Natural killer cell (primary cell): ENCODE data around the gene PLEKHH2. TPM values are rescaled to one million over a fixed set of nuclear protein-coding genes. Genes with fewer than 3 reads are reported as not detected.

Experiments
- ATAC-seq, 3 donors: fragments of 150-1000 bp in 2 of 3; fragments of 200-7000 bp in 1 of 3; cut with Tn5 transposase; 1 replicate in 1 of 3; 2 replicates in 2 of 3; pipeline ENCODE4 v1.10.0; 2021; ENCODE audit warnings: mild to moderate bottlenecking in 2 of 3, moderate library complexity in 2 of 3
- DNase-seq, 2 donors: peaks; one replicate each; pipeline versions ENCODE4 v3.0.0 to v3.0.0-alpha.2; 2013 to 2021; ENCODE audit warnings: mixed read lengths in 1 of 2
- H3K27ac ChIP-seq: one replicate; pipeline ENCODE4 v1.5.1; 2013; ENCODE audit warnings: mild to moderate bottlenecking, low read length
- H3K27me3 ChIP-seq: one replicate; pipeline ENCODE4 v1.6.1; 2013; ENCODE audit warnings: low read length; ENCODE audit not compliant: control insufficient read depth, insufficient read depth
- H3K36me3 ChIP-seq: one replicate; pipeline ENCODE4 v1.6.1; 2013; ENCODE audit warnings: low read length; ENCODE audit not compliant: control insufficient read depth, insufficient read depth
- H3K4me1 ChIP-seq: one replicate; pipeline ENCODE4 v1.6.1; 2013; ENCODE audit warnings: low read length; ENCODE audit not compliant: control insufficient read depth, insufficient read depth
- H3K4me3 ChIP-seq: one replicate; pipeline ENCODE4 v1.5.1; 2013; ENCODE audit warnings: low read length
- H3K9me3 ChIP-seq: one replicate; pipeline ENCODE4 v1.6.1; 2013; ENCODE audit warnings: low read length; ENCODE audit not compliant: control insufficient read depth, insufficient read depth
- H3K27ac Mint-ChIP-seq, 2 donors: one replicate each; pipeline ENCODE4 v1.8.0; 2022; ENCODE audit warnings: mild to moderate bottlenecking in 2 of 2, mixed read lengths in 2 of 2, moderate library complexity in 1 of 2
- H3K27me3 Mint-ChIP-seq, 2 donors: one replicate each; pipeline ENCODE4 v1.8.0; 2022; ENCODE audit warnings: low read depth in 2 of 2, mixed read lengths in 2 of 2
- H3K36me3 Mint-ChIP-seq: one replicate; pipeline ENCODE4 v1.8.0; 2022; ENCODE audit warnings: mixed read lengths
- H3K4me1 Mint-ChIP-seq, 2 donors: one replicate each; pipeline ENCODE4 v1.8.0; 2022; ENCODE audit warnings: mixed read lengths in 2 of 2
- H3K4me3 Mint-ChIP-seq: one replicate; pipeline ENCODE4 v1.8.0; 2022; ENCODE audit warnings: mild to moderate bottlenecking, moderate library complexity, mixed read lengths
- H3K9me3 Mint-ChIP-seq, 2 donors: one replicate each; pipeline ENCODE4 v1.8.0; 2022; ENCODE audit warnings: mixed read lengths in 2 of 2
- WGBS: methylation state at CpG from one replicate; pipeline ENCODE4 v1.1.7; 2013; ENCODE audit warnings: missing lambda C conversion rate; ENCODE audit not compliant: insufficient coverage; 5-methylcytosine and 5-hydroxymethylcytosine counted together
- intact Hi-C: fragments of 100-400 bp; cut with micrococcal nuclease; formaldehyde crosslinking; loops from one replicate; pipeline ENCODE4 v1.14.2; 2022
- total RNA-seq, 4 donors: library from RNA; stranded (reverse); fragments of 120-200 nt in 1 of 4; gene quantifications; one replicate each; pipeline versions ENCODE4 v1.2.3 to v1.2.4, GENCODE V29; 2013 to 2022
- TF ChIP-seq, protein P1 (sequence below): fragments of 200-600 bp; IDR thresholded peaks from one replicate; pipeline ENCODE4 v1.8.0; 2022; ENCODE audit warnings: antibody characterized with exemption

The PLEKHH2 gene
- total RNA-seq, 3 donors from 2014 or later (not counting 1 experiment from before 2014, with no cell fraction given): 0.07 to 0.28 (median 0.19) TPM

DNA sequence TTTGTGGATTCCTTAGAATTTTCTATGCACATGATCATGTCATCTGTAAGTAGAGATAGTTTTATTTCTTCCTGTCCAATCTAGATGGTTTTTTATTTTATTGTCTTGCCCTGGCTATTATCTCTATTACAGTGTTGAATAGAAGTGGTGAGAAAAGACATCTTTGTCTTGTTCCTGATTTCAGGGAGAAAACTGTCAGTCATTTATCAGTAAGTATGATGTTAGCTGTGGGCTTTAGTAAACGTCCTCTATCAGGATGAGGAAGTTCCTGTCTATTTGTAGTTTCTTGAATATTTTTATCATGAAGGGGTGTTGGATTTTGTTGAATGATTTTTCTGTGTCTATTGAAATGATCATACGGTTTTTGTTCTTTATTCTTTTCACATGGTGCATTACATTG is 5.3 kb downstream of the PLEKHH2 start:
- TF ChIP-seq, protein P1, sequence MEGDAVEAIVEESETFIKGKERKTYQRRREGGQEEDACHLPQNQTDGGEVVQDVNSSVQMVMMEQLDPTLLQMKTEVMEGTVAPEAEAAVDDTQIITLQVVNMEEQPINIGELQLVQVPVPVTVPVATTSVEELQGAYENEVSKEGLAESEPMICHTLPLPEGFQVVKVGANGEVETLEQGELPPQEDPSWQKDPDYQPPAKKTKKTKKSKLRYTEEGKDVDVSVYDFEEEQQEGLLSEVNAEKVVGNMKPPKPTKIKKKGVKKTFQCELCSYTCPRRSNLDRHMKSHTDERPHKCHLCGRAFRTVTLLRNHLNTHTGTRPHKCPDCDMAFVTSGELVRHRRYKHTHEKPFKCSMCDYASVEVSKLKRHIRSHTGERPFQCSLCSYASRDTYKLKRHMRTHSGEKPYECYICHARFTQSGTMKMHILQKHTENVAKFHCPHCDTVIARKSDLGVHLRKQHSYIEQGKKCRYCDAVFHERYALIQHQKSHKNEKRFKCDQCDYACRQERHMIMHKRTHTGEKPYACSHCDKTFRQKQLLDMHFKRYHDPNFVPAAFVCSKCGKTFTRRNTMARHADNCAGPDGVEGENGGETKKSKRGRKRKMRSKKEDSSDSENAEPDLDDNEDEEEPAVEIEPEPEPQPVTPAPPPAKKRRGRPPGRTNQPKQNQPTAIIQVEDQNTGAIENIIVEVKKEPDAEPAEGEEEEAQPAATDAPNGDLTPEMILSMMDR: no peak
- H3K9me3 Mint-ChIP-seq: peaks cover 3 to 4% of the 10 kb centered on the region in 2 donors
- ATAC-seq: no peak

DNA sequence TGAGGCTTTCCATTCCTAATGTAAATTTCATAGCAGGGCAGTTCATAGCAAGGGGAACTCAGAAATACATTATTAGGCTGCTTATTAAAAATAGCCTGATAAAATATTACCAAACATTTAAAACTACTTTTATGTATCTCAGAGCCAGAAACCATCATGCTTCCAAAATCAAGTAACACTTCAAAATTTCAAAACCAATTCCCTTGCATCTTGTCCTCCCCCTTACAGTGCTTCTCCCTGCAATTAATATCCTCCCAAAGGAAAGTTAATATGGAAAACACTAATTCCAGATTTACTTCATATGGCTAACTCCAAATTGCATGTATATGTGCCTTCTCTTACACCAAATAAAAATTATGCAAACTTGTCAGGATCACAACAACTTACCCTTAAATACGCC is 6.6 kb downstream of the PLEKHH2 start:
- Mint-ChIP-seq H3K36me3 (no peaks in the 10 kb centered on the region), H3K27me3 (peaks cover 11 to 59% of the 10 kb centered on the region in 2 donors), H3K27ac (no peak overlapping the region), H3K4me1 (no peaks in the 10 kb centered on the region), H3K9me3 (peaks cover 3 to 4% of the 10 kb centered on the region in 2 donors), H3K4me3 (no peak overlapping the region)
- TF ChIP-seq, protein P1: no peak
- intact Hi-C loops: no loop called here
- Histone ChIP-seq H3K9me3 (peaks cover 9% of the 10 kb centered on the region), H3K4me3 (no peak overlapping the region), H3K27me3 (peaks cover 4% of the 10 kb centered on the region), H3K4me1 (no peaks in the 10 kb centered on the region), H3K27ac (no peak overlapping the region), H3K36me3 (no peaks in the 10 kb centered on the region)
- WGBS: no CpG with 5 or more reads among the region's 1 CpG
- no peak for DNase-seq
- no peak for ATAC-seq

More for the DNA sequence above, 5.3 kb downstream of the PLEKHH2 start:
- DNase-seq: no peak
- Mint-ChIP-seq H3K4me3 (no peak overlapping the region), H3K36me3 (no peaks in the 10 kb centered on the region), H3K27ac (no peak overlapping the region), H3K4me1 (peaks cover 0 to 7% of the 10 kb centered on the region in 2 donors), H3K27me3 (peaks cover 17 to 59% of the 10 kb centered on the region in 2 donors)
- Histone ChIP-seq H3K4me3 (no peak overlapping the region), H3K36me3 (no peaks in the 10 kb centered on the region), H3K27me3 (peaks cover 11% of the 10 kb centered on the region), H3K9me3 (peaks cover 9% of the 10 kb centered on the region), H3K4me1 (peaks cover 6% of the 10 kb centered on the region), H3K27ac (no peak overlapping the region)
- 0% methylated on average over 1 of the region's 2 CpGs for WGBS
- intact Hi-C loops: no loop called here

DNA sequence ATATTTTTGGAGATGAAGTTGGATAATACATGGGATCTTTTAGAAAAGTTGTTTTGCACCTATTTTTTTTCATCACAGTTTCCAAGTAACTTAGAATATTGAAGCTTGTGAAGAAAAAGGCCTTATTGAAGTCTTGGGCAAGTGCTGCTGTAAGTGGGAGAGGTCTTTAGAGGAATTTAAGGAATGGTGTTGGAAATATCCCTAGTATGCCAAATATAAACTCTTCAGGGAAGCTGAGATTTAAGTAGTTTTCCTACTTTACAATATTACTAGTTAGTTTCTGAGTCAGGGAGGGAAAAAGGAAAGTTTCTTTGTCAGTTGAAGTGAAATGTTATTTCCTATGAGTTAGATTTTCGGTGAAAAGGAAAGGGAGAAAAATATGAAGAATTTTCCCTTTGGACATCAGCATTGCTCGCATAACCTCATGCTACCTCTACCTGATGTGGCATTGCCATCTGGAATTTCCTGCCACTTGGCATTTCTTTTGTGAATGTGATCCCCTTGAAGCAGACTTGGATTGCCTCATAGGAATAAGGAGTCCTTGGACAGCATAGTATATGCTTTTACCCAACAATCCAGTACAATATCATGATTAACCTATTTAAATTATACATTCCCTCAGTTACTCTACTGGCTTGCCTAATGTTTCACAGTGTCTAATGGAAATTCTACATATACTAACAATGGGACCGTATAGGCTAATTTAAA is 12.1 kb downstream of the PLEKHH2 start:
- Mint-ChIP-seq H3K4me3 (no peak overlapping the region), H3K4me1 (no peaks in the 10 kb centered on the region), H3K36me3 (no peaks in the 10 kb centered on the region), H3K27ac (no peak overlapping the region), H3K9me3 (no peaks in the 10 kb centered on the region), H3K27me3 (peaks cover 19 to 50% of the 10 kb centered on the region in 2 donors)
- H3K4me3 ChIP-seq: no peak overlapping the region
- no peaks in the 10 kb centered on the region for H3K4me1 ChIP-seq
- WGBS: 96% methylated on average over 2 of the region's 3 CpGs
- H3K9me3 ChIP-seq: no peaks in the 10 kb centered on the region
- TF ChIP-seq, protein P1: no peak
- ATAC-seq (no peak), DNase-seq (no peak)
- intact Hi-C loops: no loop called here
- peaks cover 6% of the 10 kb centered on the region for H3K27me3 ChIP-seq
- H3K27ac ChIP-seq: no peak overlapping the region
- H3K36me3 ChIP-seq: no peaks in the 10 kb centered on the region

DNA sequence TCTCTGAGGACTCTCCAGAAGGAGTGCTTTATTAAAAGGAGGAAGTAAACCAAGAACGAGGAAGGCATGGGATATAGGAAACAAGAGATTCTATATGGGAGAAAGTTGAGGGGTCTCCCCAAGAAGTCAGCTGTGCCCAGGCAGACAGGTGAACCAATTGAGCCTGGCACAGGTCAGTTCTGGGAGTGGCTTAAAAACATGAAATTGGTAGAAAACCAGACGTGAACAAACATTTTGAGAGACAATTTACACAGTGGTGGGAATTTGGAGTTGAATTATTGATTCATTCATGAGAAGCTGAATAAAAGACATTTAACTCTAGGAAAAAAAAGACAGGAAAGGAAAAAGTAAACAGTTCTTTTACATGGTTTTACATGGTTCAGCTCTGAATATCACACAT is 16.4 kb downstream of the PLEKHH2 start:
- TF ChIP-seq, protein P1: no peak
- H3K4me3 Mint-ChIP-seq: no peak overlapping the region
- H3K4me1 Mint-ChIP-seq: no peaks in the 10 kb centered on the region
- no peaks in the 10 kb centered on the region for H3K9me3 Mint-ChIP-seq
- no peaks in the 10 kb centered on the region for H3K9me3 ChIP-seq
- H3K36me3 ChIP-seq: no peaks in the 10 kb centered on the region
- peaks cover 3% of the 10 kb centered on the region for H3K27me3 ChIP-seq
- ATAC-seq: no peak
- no peak for DNase-seq
- H3K27ac Mint-ChIP-seq: no peak overlapping the region
- no peaks in the 10 kb centered on the region for H3K4me1 ChIP-seq
- peaks cover 13 to 27% of the 10 kb centered on the region in 2 donors for H3K27me3 Mint-ChIP-seq
- H3K4me3 ChIP-seq: no peak overlapping the region
- WGBS: 87% methylated on average over 2 of the region's 2 CpGs
- H3K27ac ChIP-seq: no peak overlapping the region
- H3K36me3 Mint-ChIP-seq: no peaks in the 10 kb centered on the region
- intact Hi-C loops: no loop called here
